Body of pancreas (tissue), 4 donors: ENCODE results near the gene BCL3. TPM values are rescaled to one million over a fixed set of nuclear protein-coding genes. Genes with fewer than 3 reads are reported as not detected.

Experiments used
- ATAC-seq: fragments of 150-250 bp; one replicate; pipeline ENCODE4 v1.9.1; 2016
- DNase-seq, 4 donors: peaks; one replicate each; pipeline ENCODE4 v3.0.0-alpha.2; 2019
- H3K27ac ChIP-seq, 4 donors: fragments of 200-600 bp; sonication (generic); 1 replicate in 3 of 4; 2 replicates in 1 of 4; pipeline versions ENCODE4 v1.5.1 to v1.6.1; 2016 to 2019; ENCODE audit warnings: mild to moderate bottlenecking in 1 of 4, mixed read lengths in 1 of 4, moderate library complexity in 1 of 4
- H3K27me3 ChIP-seq, 2 donors: fragments of 200-600 bp; sonication (generic); one replicate each; pipeline ENCODE4 v1.6.0; 2016; ENCODE audit warnings: mild to moderate bottlenecking in 1 of 2
- H3K36me3 ChIP-seq, 2 donors: fragments of 200-600 bp; sonication (generic); replicated peaks in 1 of 2; 2 replicates each; pipeline ENCODE4 v1.5.1; 2016; ENCODE audit warnings: low read depth in 2 of 2; ENCODE audit not compliant: insufficient read depth in 1 of 2
- H3K4me1 ChIP-seq: fragments of 200-600 bp; sonication (generic); one replicate; pipeline ENCODE4 v1.6.0; 2016
- H3K4me3 ChIP-seq, 2 donors: fragments of 200-600 bp; sonication (generic); 1 replicate in 1 of 2; 2 replicates in 1 of 2; pipeline ENCODE4 v1.5.1; 2016 to 2019
- H3K9me3 ChIP-seq, 3 donors: fragments of 200-600 bp; sonication (generic); 1 replicate in 2 of 3; 2 replicates in 1 of 3; pipeline ENCODE4 v1.5.1; 2016
- POLR2A ChIP-seq, 3 donors: fragments of 450-650 bp; IDR thresholded peaks; one replicate each; pipeline ENCODE4 v1.6.1; 2016; ENCODE audit warnings: antibody characterized with exemption in 3 of 3, mild to moderate bottlenecking in 2 of 3
- WGBS, 2 donors: methylation state at CpG; one replicate each; pipeline ENCODE4 v1.1.5; 2017; 5-methylcytosine and 5-hydroxymethylcytosine counted together
- intact Hi-C: fragments of 100-400 bp; cut with DNase I; formaldehyde crosslinking; loops from one replicate; pipeline ENCODE4 v1.15.1; 2023
- total RNA-seq, 2 donors: library from RNA; depleted of rRNA; stranded (reverse); fragments of >200 nt; gene quantifications; one replicate each; pipeline ENCODE4 v1.1.0, GENCODE V29; 2016
- TF ChIP-seq, protein P1 (sequence below), 7 experiments: fragments of 450-650 bp in 4 of 7; fragments of 200-600 bp in 3 of 7; sonication (generic) in 3 of 7; IDR thresholded peaks; one replicate each; pipeline ENCODE4 v1.5.1; 2016 to 2019; ENCODE audit warnings: antibody characterized with exemption in 7 of 7

The BCL3 gene
- total RNA-seq, 2 donors from 2014 or later: 26.2 to 72.5 TPM

DNA sequence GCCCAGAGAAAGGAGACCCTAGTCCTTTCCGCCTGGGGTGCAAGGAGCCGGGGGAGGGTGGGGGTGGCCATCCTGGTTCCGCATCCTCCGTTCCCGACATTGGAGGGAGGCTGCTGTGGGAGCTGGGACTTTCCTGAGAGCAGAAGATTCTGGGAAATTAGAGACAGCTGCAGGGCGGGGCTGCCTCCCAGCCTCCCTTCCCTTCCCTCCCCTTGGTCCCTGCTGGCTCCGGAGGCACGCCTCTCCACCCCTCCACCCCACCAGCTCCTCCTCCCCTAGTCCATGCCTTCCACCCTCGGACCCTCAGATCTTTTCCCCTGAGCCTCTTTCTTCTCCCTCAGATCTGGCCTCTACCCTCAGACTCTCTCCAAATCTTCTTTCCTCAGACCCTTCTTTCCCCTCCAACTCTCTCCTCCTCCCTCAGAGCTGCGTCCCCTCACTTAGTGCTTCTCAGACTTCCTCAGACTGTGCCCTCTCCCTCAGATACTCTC is 3.1 kb upstream of the BCL3 start:
- intact Hi-C loops: no loop called here
- 54 to 69% methylated on average over 10 of the region's 10 CpGs for WGBS, 2 donors
- no peak for ATAC-seq

GRCh38 chr19:44745887-44746600 is 2.5 kb upstream of the BCL3 start:
- H3K4me1 ChIP-seq: peaks cover 79% of the 10 kb centered on the region
- DNase-seq (no peak), ATAC-seq (no peak)
- TF ChIP-seq, protein P1, sequence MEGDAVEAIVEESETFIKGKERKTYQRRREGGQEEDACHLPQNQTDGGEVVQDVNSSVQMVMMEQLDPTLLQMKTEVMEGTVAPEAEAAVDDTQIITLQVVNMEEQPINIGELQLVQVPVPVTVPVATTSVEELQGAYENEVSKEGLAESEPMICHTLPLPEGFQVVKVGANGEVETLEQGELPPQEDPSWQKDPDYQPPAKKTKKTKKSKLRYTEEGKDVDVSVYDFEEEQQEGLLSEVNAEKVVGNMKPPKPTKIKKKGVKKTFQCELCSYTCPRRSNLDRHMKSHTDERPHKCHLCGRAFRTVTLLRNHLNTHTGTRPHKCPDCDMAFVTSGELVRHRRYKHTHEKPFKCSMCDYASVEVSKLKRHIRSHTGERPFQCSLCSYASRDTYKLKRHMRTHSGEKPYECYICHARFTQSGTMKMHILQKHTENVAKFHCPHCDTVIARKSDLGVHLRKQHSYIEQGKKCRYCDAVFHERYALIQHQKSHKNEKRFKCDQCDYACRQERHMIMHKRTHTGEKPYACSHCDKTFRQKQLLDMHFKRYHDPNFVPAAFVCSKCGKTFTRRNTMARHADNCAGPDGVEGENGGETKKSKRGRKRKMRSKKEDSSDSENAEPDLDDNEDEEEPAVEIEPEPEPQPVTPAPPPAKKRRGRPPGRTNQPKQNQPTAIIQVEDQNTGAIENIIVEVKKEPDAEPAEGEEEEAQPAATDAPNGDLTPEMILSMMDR (IDR thresholded peaks at IDR 0.05): no peak
- no peak for TF ChIP-seq POLR2A (IDR thresholded peaks at IDR 0.05)
- no peaks in the 10 kb centered on the region for H3K27me3 ChIP-seq
- H3K9me3 ChIP-seq: no peaks in the 10 kb centered on the region
- H3K27ac ChIP-seq: peak overlapping the region in 3 of 4 donors; percentile 93 to 98 (median 95)
- H3K36me3 ChIP-seq: no peaks in the 10 kb centered on the region
- 59 to 77% methylated on average over 4 of the region's 4 CpGs for WGBS, 2 donors
- H3K4me3 ChIP-seq: no peak overlapping the region
- intact Hi-C loops: no loop called here

More for the DNA sequence above, 3.1 kb upstream of the BCL3 start:
- TF ChIP-seq, protein P1 (IDR thresholded peaks at IDR 0.05): no peak
- no peak for TF ChIP-seq POLR2A (IDR thresholded peaks at IDR 0.05)
- Histone ChIP-seq H3K9me3 (no peaks in the 10 kb centered on the region), H3K36me3 (no peaks in the 10 kb centered on the region), H3K27ac (peak overlapping the region; percentile 7 to 98 (median 94)), H3K27me3 (no peaks in the 10 kb centered on the region), H3K4me3 (no peak overlapping the region), H3K4me1 (peaks cover 79% of the 10 kb centered on the region)
- DNase-seq: peak in 3 of 4 donors; percentile 38 to 64 (median 42)

GRCh38 chr19:44746616-44746945 is 1.9 kb upstream of the BCL3 start:
- TF ChIP-seq POLR2A (IDR thresholded peaks at IDR 0.05): no peak
- TF ChIP-seq, protein P1 (IDR thresholded peaks at IDR 0.05): no peak
- Histone ChIP-seq H3K4me3 (no peak overlapping the region), H3K36me3 (no peaks in the 10 kb centered on the region), H3K9me3 (no peaks in the 10 kb centered on the region), H3K4me1 (peaks cover 79% of the 10 kb centered on the region), H3K27ac (peak overlapping the region; percentile 49 to 98 (median 94)), H3K27me3 (no peaks in the 10 kb centered on the region)
- no peak for ATAC-seq
- DNase-seq: no peak
- intact Hi-C loops: no loop called here
- WGBS, 2 donors: 81 to 86% methylated on average over 4 to 5 of the region's 5 CpGs

DNA sequence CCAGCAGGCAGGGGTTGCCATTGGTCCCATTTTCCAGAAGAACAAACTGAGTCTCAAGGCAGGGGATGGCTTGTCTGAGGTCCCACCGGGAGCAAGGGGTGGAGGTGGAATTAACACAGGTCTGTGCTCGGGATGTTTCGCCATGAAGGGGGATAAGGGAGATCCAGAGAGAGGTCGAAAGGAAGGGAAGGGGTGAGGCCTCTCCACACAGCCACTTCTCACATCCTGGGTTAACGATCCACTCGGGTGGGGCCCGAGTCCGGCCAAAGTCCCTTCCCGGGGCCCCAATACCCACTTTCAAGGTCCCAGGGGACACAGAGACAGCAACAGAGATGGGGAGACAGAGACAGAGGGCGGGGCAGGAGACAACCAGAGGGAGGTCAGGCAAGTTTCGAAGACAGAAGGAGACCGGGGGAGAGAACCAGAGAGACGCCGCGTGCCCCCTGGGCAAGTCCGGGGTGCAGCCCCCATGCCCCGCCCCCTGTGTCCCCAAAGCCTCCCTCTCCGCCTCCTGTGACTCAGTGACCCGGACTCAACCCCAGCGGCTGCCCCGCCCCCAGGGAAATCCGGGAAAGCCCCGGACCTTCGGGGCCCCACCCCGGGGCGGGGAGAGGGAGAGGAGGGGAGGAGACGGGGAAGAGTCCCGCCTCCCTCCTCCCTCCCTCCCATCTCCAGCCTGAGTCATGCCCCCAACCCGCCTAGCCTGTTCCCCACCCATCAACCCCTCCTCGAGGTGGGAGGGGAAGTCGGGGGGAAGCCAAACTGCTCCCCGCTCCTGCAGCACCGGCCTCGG is 1.4 kb upstream of the BCL3 start:
- Histone ChIP-seq H3K27ac (peak overlapping the region; percentile 78 to 98 (median 94)), H3K27me3 (no peaks in the 10 kb centered on the region), H3K36me3 (no peaks in the 10 kb centered on the region), H3K4me3 (peak overlapping the region; percentile 13 to 14), H3K9me3 (no peaks in the 10 kb centered on the region), H3K4me1 (peaks cover 83% of the 10 kb centered on the region)
- TF ChIP-seq, protein P1 (IDR thresholded peaks at IDR 0.05): no peak
- TF ChIP-seq POLR2A (IDR thresholded peaks at IDR 0.05): no peak
- peak; percentile 90 to 94 (median 93) for DNase-seq
- ATAC-seq: peak; percentile 86
- 10 to 19% methylated on average over 12 to 30 of the region's 34 CpGs for WGBS, 2 donors
- intact Hi-C loops: no loop called here
